Smooth muscle cell (in vitro differentiated cells): ENCODE data around the gene DPT. TPM values are rescaled to one million over a fixed set of nuclear protein-coding genes. Genes with fewer than 3 reads are reported as not detected.

Experiments used
- DNase-seq: peaks from one replicate; lab custom pipeline; 2025; ENCODE audit not compliant: unreplicated experiment; lab: John Stamatoyannopoulos, UW
- H2AFZ ChIP-seq: fragments of 200-600 bp; sonication (generic); 2 replicates; pipeline ENCODE4 v1.6.0; 2016; ENCODE audit warnings: antibody characterized with exemption, low read depth, mild to moderate bottlenecking
- H3F3A ChIP-seq: fragments of 200-600 bp; sonication (generic); 2 replicates; pipeline ENCODE4 v1.6.0; 2017; ENCODE audit warnings: antibody characterized with exemption, low read depth
- H3K27ac ChIP-seq: fragments of 200-600 bp; sonication (generic); 2 replicates; pipeline ENCODE4 v1.5.1; 2016; ENCODE audit warnings: low read depth, mild to moderate bottlenecking
- H3K27me3 ChIP-seq: fragments of 200-600 bp; sonication (generic); 2 replicates; pipeline ENCODE4 v1.6.1; 2016; ENCODE audit warnings: low read depth, mild to moderate bottlenecking
- H3K36me3 ChIP-seq: fragments of 200-600 bp; sonication (generic); 2 replicates; pipeline ENCODE4 v1.5.1; 2016; ENCODE audit warnings: low read depth
- H3K4me1 ChIP-seq: fragments of 200-600 bp; sonication (generic); 2 replicates; pipeline ENCODE4 v1.5.1; 2016; ENCODE audit warnings: low read depth
- H3K4me2 ChIP-seq: fragments of 200-600 bp; sonication (generic); 2 replicates; pipeline ENCODE4 v1.6.0; 2016; ENCODE audit warnings: mild to moderate bottlenecking
- H3K4me3 ChIP-seq: fragments of 200-600 bp; sonication (generic); 2 replicates; pipeline ENCODE4 v1.5.1; 2016; ENCODE audit warnings: mild to moderate bottlenecking
- H3K79me2 ChIP-seq: fragments of 200-600 bp; sonication (generic); 2 replicates; pipeline ENCODE4 v1.6.0; 2016; ENCODE audit warnings: low read depth, mild to moderate bottlenecking
- H3K9ac ChIP-seq: fragments of 200-600 bp; sonication (generic); 2 replicates; pipeline ENCODE4 v1.6.0; 2016; ENCODE audit warnings: low read depth
- H3K9me3 ChIP-seq: fragments of 200-600 bp; sonication (generic); replicated peaks from 2 replicates; pipeline ENCODE4 v1.5.1; 2016; ENCODE audit warnings: low read depth
- H4K20me1 ChIP-seq: fragments of 200-600 bp; sonication (generic); 2 replicates; pipeline ENCODE4 v1.6.0; 2016; ENCODE audit warnings: low read depth
- CTCF ChIP-seq: fragments of 200-600 bp; sonication (generic); IDR thresholded peaks from 2 replicates; pipeline ENCODE4 v1.5.1; 2017; ENCODE audit warnings: borderline replicate concordance, mild to moderate bottlenecking, antibody characterized with exemption; ENCODE audit not compliant: insufficient read depth, poor library complexity, severe bottlenecking
- WGBS: methylation state at CpG from one replicate; pipeline ENCODE4 v1.1.7; 2016; ENCODE audit warnings: low lambda C conversion rate; 5-methylcytosine and 5-hydroxymethylcytosine counted together
- polyA plus RNA-seq: library from polyadenylated mRNA; unstranded; fragments of >200 nt; fragmentation: Nextera tagmentation; extraction: Ambion mirVana; gene quantifications from 2 replicates; pipeline ENCODE4 v1.2.1, GENCODE V29; 2016
- total RNA-seq: library from RNA; depleted of rRNA; stranded (reverse); fragments of >200 nt; gene quantifications from 2 replicates; pipeline ENCODE4 v1.2.3, GENCODE V29; 2014

Gene DPT
- total and polyA plus RNA-seq, 2 experiments from 2014 or later = 3.1 to 13.4 TPM

GRCh38 chr1:168708698-168709404 lies 20.2 kb downstream of the DPT start:
- Histone ChIP-seq H4K20me1 (no peaks in the 10 kb centered on the region), H3K27me3 (no peaks in the 10 kb centered on the region), H2AFZ (no peak overlapping the region), H3K9ac (peak overlapping the region; percentile 95), H3K4me3 (peak overlapping the region; percentile 14), H3K27ac (peak overlapping the region; percentile 98), H3K36me3 (no peaks in the 10 kb centered on the region), H3K4me1 (peaks cover 8% of the 10 kb centered on the region), H3K4me2 (peak overlapping the region; percentile 75), H3F3A (peaks cover 10% of the 10 kb centered on the region), H3K9me3 (no peaks in the 10 kb centered on the region), H3K79me2 (no peaks in the 10 kb centered on the region)
- no peak for DNase-seq
- TF ChIP-seq CTCF = no peak
- WGBS = 6% methylated on average over 1 of the region's 1 CpG

GRCh38 chr1:168706391-168706992 lies 22.5 kb downstream of the DPT start:
- Histone ChIP-seq H3K4me2 (no peak overlapping the region), H2AFZ (no peak overlapping the region), H3F3A (peaks cover 9% of the 10 kb centered on the region), H3K79me2 (no peaks in the 10 kb centered on the region), H3K27ac (no peak overlapping the region), H3K9ac (no peak overlapping the region), H3K27me3 (no peaks in the 10 kb centered on the region), H3K36me3 (no peaks in the 10 kb centered on the region), H3K4me3 (no peak overlapping the region), H4K20me1 (no peaks in the 10 kb centered on the region), H3K9me3 (no peaks in the 10 kb centered on the region), H3K4me1 (peaks cover 8% of the 10 kb centered on the region)
- WGBS = 79% methylated on average over 3 of the region's 3 CpGs
- TF ChIP-seq CTCF = no peak
- no peak for DNase-seq

- no peak overlapping the region for H3K4me3 ChIP-seq
- no peaks in the 10 kb centered on the region for H3K79me2 ChIP-seq
- no peak overlapping the region for H3K27ac ChIP-seq
- no peak for DNase-seq
- H2AFZ ChIP-seq = no peak overlapping the region
- no peaks in the 10 kb centered on the region for H3K4me1 ChIP-seq
- no peaks in the 10 kb centered on the region for H3K36me3 ChIP-seq
- no peaks in the 10 kb centered on the region for H3F3A ChIP-seq
- H3K9ac ChIP-seq = no peak overlapping the region
- TF ChIP-seq CTCF = no peak
- no peak overlapping the region for H3K4me2 ChIP-seq
- 85% methylated on average over 3 of the region's 3 CpGs for WGBS
- no peaks in the 10 kb centered on the region for H3K9me3 ChIP-seq
- H3K27me3 ChIP-seq = no peaks in the 10 kb centered on the region
- H4K20me1 ChIP-seq = no peaks in the 10 kb centered on the region
These were observed 28.3 kb downstream of the DPT start for GRCh38 chr1:168700575-168701268.
